ENCODE results near the gene TUBAL3.
"Not testable (repeated sequence)": the region's sequence is repeated elsewhere in the genome, so short reads cannot be mapped to it uniquely, and the experiment has no call there.

Gene TUBAL3

GRCh38 chr10:5379202-5379601 lies 25.4 kb downstream of the TUBAL3 start:
- DNase-seq (ENCODE audit: low spot score): not testable (repeated sequence)

- DNase-seq (ENCODE audit: low spot score): no peak
These were observed 28.2 kb downstream of the TUBAL3 start for GRCh38 chr10:5376450-5376849.

- DNase-seq (ENCODE audit: low spot score): no peak
These were observed 30.6 kb downstream of the TUBAL3 start for GRCh38 chr10:5373891-5374611.

GRCh38 chr10:5373307-5373706 lies 31.3 kb downstream of the TUBAL3 start:
- no peak for DNase-seq (ENCODE audit: low spot score)

GRCh38 chr10:5370493-5371352 lies 33.9 kb downstream of the TUBAL3 start:
- no peak for DNase-seq (ENCODE audit: low spot score)

- no peak for DNase-seq (ENCODE audit: low spot score)
These were observed 35.1 kb downstream of the TUBAL3 start for GRCh38 chr10:5369362-5370158.

GRCh38 chr10:5365928-5366327 lies 38.7 kb downstream of the TUBAL3 start:
- DNase-seq (ENCODE audit: low spot score): no peak

- DNase-seq (ENCODE audit: low spot score): no peak
These were observed 39.7 kb downstream of the TUBAL3 start, which contains the start of gene UCN3 for GRCh38 chr10:5364890-5365338. TSS of gene UCN3 (plus strand) at chr10:5364966. CDS start at chr10:5373721, 8,755 bp downstream.

GRCh38 chr10:5364374-5364773 lies 40.3 kb downstream of the TUBAL3 start:
- no peak for DNase-seq (ENCODE audit: low spot score)

- DNase-seq (ENCODE audit: low spot score): no peak
These were observed 41.8 kb downstream of the TUBAL3 start for GRCh38 chr10:5362873-5363272.

GRCh38 chr10:5361966-5362365 lies 42.7 kb downstream of the TUBAL3 start:
- no peak for DNase-seq (ENCODE audit: low spot score)

- DNase-seq (ENCODE audit: low spot score): no peak
These were observed 44.2 kb downstream of the TUBAL3 start for GRCh38 chr10:5360318-5360915.

- DNase-seq (ENCODE audit: low spot score): no peak
These were observed 48.3 kb downstream of the TUBAL3 start for GRCh38 chr10:5356302-5356763.

- DNase-seq (ENCODE audit: low spot score): no peak
These were observed 48.9 kb downstream of the TUBAL3 start for GRCh38 chr10:5355594-5356301.

GRCh38 chr10:5354068-5354467 lies 50.6 kb downstream of the TUBAL3 start:
- no peak for DNase-seq (ENCODE audit: low spot score)

- DNase-seq (ENCODE audit: low spot score): no peak
These were observed 55.3 kb downstream of the TUBAL3 start for GRCh38 chr10:5349362-5349761.

- no peak for DNase-seq (ENCODE audit: low spot score)
These were observed 57.7 kb downstream of the TUBAL3 start for GRCh38 chr10:5346881-5347280.

GRCh38 chr10:5344746-5345145 lies 59.9 kb downstream of the TUBAL3 start:
- DNase-seq (ENCODE audit: low spot score): no peak

- DNase-seq (ENCODE audit: low spot score): no peak
These were observed 60.6 kb downstream of the TUBAL3 start for GRCh38 chr10:5343979-5344378.

GRCh38 chr10:5343561-5343960 lies 61.1 kb downstream of the TUBAL3 start:
- DNase-seq (ENCODE audit: low spot score): peak; percentile 67
